Naive thymus-derived CD4-positive, alpha-beta T cell (primary cell): ENCODE measurements around the gene ACVRL1. TPM values are rescaled to one million over a fixed set of nuclear protein-coding genes. Genes with fewer than 3 reads are reported as not detected.

Source experiments
- ATAC-seq: fragments of 150-1000 bp; cut with Tn5 transposase; 2 replicates; pipeline ENCODE4 v1.10.0; 2021; ENCODE audit warnings: mild to moderate bottlenecking, moderate library complexity
- CTCF ChIA-PET: fragments of 350-600 bp; sonication (Branson Sonifier 250); formaldehyde crosslinking; loops from one replicate; lab custom pipeline; 2021; ENCODE audit warnings: antibody characterized with exemption; lab: Charles Lee
- POLR2A ChIA-PET: fragments of 350-600 bp; sonication (Branson Sonifier 250); formaldehyde crosslinking; loops from one replicate; lab custom pipeline; 2021; ENCODE audit warnings: antibody characterized with exemption, inconsistent platforms; lab: Charles Lee
- DNase-seq, 9 donors: peaks; one replicate each; pipeline versions ENCODE4 v3.0.0 to v3.0.0-alpha.2; 2020 to 2022; ENCODE audit warnings: mixed read lengths in 1 of 9
- H3K27ac ChIP-seq: one replicate; pipeline ENCODE4 v1.7.0; 2013; ENCODE audit warnings: mild to moderate bottlenecking, low read depth, low read length, moderate library complexity
- H3K27me3 ChIP-seq, 2 donors: one replicate each; pipeline ENCODE4 v1.7.0; 2013; ENCODE audit warnings: low read length in 2 of 2, mild to moderate bottlenecking in 2 of 2, moderate library complexity in 2 of 2; ENCODE audit not compliant: control insufficient read depth in 2 of 2, insufficient read depth in 2 of 2
- H3K36me3 ChIP-seq, 3 experiments: 1 replicate in 2 of 3; 2 replicates in 1 of 3; pipeline ENCODE4 v1.7.0; 2013; ENCODE audit warnings: low read length in 3 of 3, mild to moderate bottlenecking in 3 of 3, moderate library complexity in 1 of 3; ENCODE audit not compliant: insufficient read depth in 3 of 3, control insufficient read depth in 2 of 3
- H3K4me1 ChIP-seq, 2 donors: one replicate each; pipeline ENCODE4 v1.7.0; 2013; ENCODE audit warnings: low read length in 2 of 2, mild to moderate bottlenecking in 2 of 2, moderate library complexity in 1 of 2; ENCODE audit not compliant: control insufficient read depth in 2 of 2, insufficient read depth in 2 of 2
- H3K4me3 ChIP-seq: 2 replicates; pipeline ENCODE4 v1.7.0; 2013; ENCODE audit warnings: mild to moderate bottlenecking, low read length
- H3K9me3 ChIP-seq, 3 experiments: 1 replicate in 2 of 3; 2 replicates in 1 of 3; pipeline ENCODE4 v1.7.0; 2013; ENCODE audit warnings: low read length in 3 of 3; ENCODE audit not compliant: control insufficient read depth in 2 of 3
- H3K27ac Mint-ChIP-seq, 9 donors: one replicate each; pipeline ENCODE4 v1.8.0; 2020 to 2022; ENCODE audit warnings: mixed read lengths in 9 of 9, mild to moderate bottlenecking in 8 of 9, moderate library complexity in 5 of 9, inconsistent platforms in 2 of 9
- H3K27me3 Mint-ChIP-seq, 5 donors: one replicate each; pipeline ENCODE4 v1.8.0; 2021 to 2022; ENCODE audit warnings: mixed read lengths in 5 of 5, mild to moderate bottlenecking in 1 of 5
- H3K36me3 Mint-ChIP-seq, 5 donors: one replicate each; pipeline ENCODE4 v1.8.0; 2020 to 2022; ENCODE audit warnings: mixed read lengths in 5 of 5, mild to moderate bottlenecking in 3 of 5, inconsistent platforms in 1 of 5
- H3K4me1 Mint-ChIP-seq, 7 donors: one replicate each; pipeline ENCODE4 v1.8.0; 2020 to 2022; ENCODE audit warnings: mixed read lengths in 7 of 7, mild to moderate bottlenecking in 3 of 7, inconsistent platforms in 1 of 7
- H3K4me3 Mint-ChIP-seq, 10 donors: one replicate each; pipeline ENCODE4 v1.8.0; 2020 to 2022; ENCODE audit warnings: mild to moderate bottlenecking in 10 of 10, mixed read lengths in 10 of 10, moderate library complexity in 6 of 10, inconsistent platforms in 2 of 10
- H3K9me3 Mint-ChIP-seq, 11 donors: one replicate each; pipeline ENCODE4 v1.8.0; 2020 to 2022; ENCODE audit warnings: mixed read lengths in 11 of 11, mild to moderate bottlenecking in 4 of 11, inconsistent platforms in 1 of 11, moderate library complexity in 1 of 11
- intact Hi-C, 2 donors: fragments of 100-400 bp; cut with micrococcal nuclease; formaldehyde crosslinking; loops; one replicate each; pipeline ENCODE4 v1.15.1; 2023
- polyA plus RNA-seq, 2 donors: library from polyadenylated mRNA; unstranded; fragments of 300-500 nt; fragmentation: Illumina TruSeq; gene quantifications; one replicate each; pipeline ENCODE4 v1.2.3, GENCODE V29; 2021
- total RNA-seq, 6 experiments: library from RNA in 5 of 6; stranded (reverse) in 5 of 6; gene quantifications; 1 replicate in 5 of 6; 2 replicates in 1 of 6; pipeline ENCODE4 v1.2.3 and lab custom pipeline; 2021 to 2026

The ACVRL1 gene
- total and polyA plus RNA-seq, 7 experiments from 2014 or later, result 0.64 to 0.70 TPM; not detected in 5

- peaks cover 21 to 44% (median 23%) of the 10 kb centered on the region in 5 donors for H3K27me3 Mint-ChIP-seq
- ChIA-PET POLR2A (no interaction called here), CTCF (no interaction called here)
- intact Hi-C loops, result no loop called here
- no peak overlapping the region for H3K4me3 Mint-ChIP-seq
- no peaks in the 10 kb centered on the region for H3K36me3 ChIP-seq
- H3K36me3 Mint-ChIP-seq, result no peaks in the 10 kb centered on the region
- H3K9me3 ChIP-seq, result no peaks in the 10 kb centered on the region
- ATAC-seq (no peak), DNase-seq (no peak)
- H3K27me3 ChIP-seq, result peaks cover 0 to 4% of the 10 kb centered on the region in 2 donors
- H3K4me1 ChIP-seq, result no peaks in the 10 kb centered on the region
- no peak overlapping the region for H3K27ac Mint-ChIP-seq
- H3K27ac ChIP-seq, result no peak overlapping the region
- no peak overlapping the region for H3K4me3 ChIP-seq
- H3K9me3 Mint-ChIP-seq, result peaks cover 0 to 3% (median 0%) of the 10 kb centered on the region in 11 donors
- H3K4me1 Mint-ChIP-seq, result peaks cover 0 to 11% (median 6%) of the 10 kb centered on the region in 7 donors
Observed at GRCh38 chr12:51908876-51909592, 1.7 kb downstream of the ACVRL1 start.

DNA sequence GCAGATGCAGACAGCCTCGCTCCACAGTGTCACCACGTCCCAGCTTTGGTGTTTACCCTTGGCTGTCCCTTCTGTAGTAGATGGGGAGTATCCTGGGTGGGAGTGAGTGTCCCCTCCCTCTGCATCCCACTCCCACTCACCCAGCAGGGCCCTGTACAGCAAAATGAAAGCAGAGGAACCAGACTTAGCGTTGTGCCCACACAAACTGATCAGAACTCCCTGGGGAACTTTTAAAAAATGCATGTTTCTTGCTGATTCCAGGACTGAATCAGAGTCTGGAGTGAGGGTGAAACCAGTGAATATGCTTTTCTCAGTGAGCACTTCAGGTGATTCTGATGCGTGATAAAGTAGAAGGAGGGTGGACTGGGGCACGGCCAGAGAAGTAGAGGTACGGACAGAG, 2.9 kb downstream of the ACVRL1 start:
- Histone ChIP-seq H3K4me1 (no peaks in the 10 kb centered on the region), H3K4me3 (no peak overlapping the region), H3K27me3 (peaks cover 0 to 4% of the 10 kb centered on the region in 2 donors), H3K36me3 (no peaks in the 10 kb centered on the region), H3K9me3 (no peaks in the 10 kb centered on the region), H3K27ac (no peak overlapping the region)
- DNase-seq, result no peak
- ChIA-PET CTCF (no interaction called here), POLR2A (no interaction called here)
- no peak for ATAC-seq
- H3K27me3 Mint-ChIP-seq, result peaks cover 21 to 39% (median 23%) of the 10 kb centered on the region in 5 donors
- H3K9me3 Mint-ChIP-seq, result peaks cover 0 to 3% (median 0%) of the 10 kb centered on the region in 11 donors
- peaks cover 0 to 11% (median 6%) of the 10 kb centered on the region in 7 donors for H3K4me1 Mint-ChIP-seq
- no peaks in the 10 kb centered on the region for H3K36me3 Mint-ChIP-seq
- no peak overlapping the region for H3K4me3 Mint-ChIP-seq
- intact Hi-C loops, result no loop called here
- H3K27ac Mint-ChIP-seq, result no peak overlapping the region

- Mint-ChIP-seq H3K36me3 (no peaks in the 10 kb centered on the region), H3K27me3 (peaks cover 19 to 36% (median 23%) of the 10 kb centered on the region in 5 donors), H3K4me1 (peaks cover 0 to 11% (median 6%) of the 10 kb centered on the region in 7 donors), H3K4me3 (no peak overlapping the region), H3K27ac (no peak overlapping the region), H3K9me3 (peaks cover 0 to 3% (median 0%) of the 10 kb centered on the region in 11 donors)
- no peak for ATAC-seq
- H3K9me3 ChIP-seq, result no peaks in the 10 kb centered on the region
- H3K27ac ChIP-seq, result no peak overlapping the region
- no peak for DNase-seq
- intact Hi-C loops, result no loop called here
- CTCF ChIA-PET, result no interaction called here
- H3K4me3 ChIP-seq, result no peak overlapping the region
- peaks cover 0 to 4% of the 10 kb centered on the region in 2 donors for H3K27me3 ChIP-seq
- POLR2A ChIA-PET, result no interaction called here
- no peaks in the 10 kb centered on the region for H3K36me3 ChIP-seq
- H3K4me1 ChIP-seq, result no peaks in the 10 kb centered on the region
Observed at GRCh38 chr12:51910691-51911090, 3.4 kb downstream of the ACVRL1 start.

- CTCF ChIA-PET, result interaction anchor here (1.2 to 1.6 kb wide), 2 partner anchors 11 to 69 kb away, joined by 3 read pairs; no protein-coding TSS in a partner anchor
- POLR2A ChIA-PET, result no interaction called here
- Mint-ChIP-seq H3K4me3 (no peak overlapping the region), H3K4me1 (peaks cover 0 to 9% (median 6%) of the 10 kb centered on the region in 7 donors), H3K36me3 (no peaks in the 10 kb centered on the region), H3K27me3 (peaks cover 15 to 32% (median 18%) of the 10 kb centered on the region in 5 donors), H3K27ac (no peak overlapping the region), H3K9me3 (peaks cover 0 to 5% (median 0%) of the 10 kb centered on the region in 11 donors)
- ATAC-seq (no peak), DNase-seq (no peak)
- no peak overlapping the region for H3K4me3 ChIP-seq
- H3K9me3 ChIP-seq, result no peaks in the 10 kb centered on the region
- H3K27me3 ChIP-seq, result peaks cover 0 to 4% of the 10 kb centered on the region in 2 donors
- H3K27ac ChIP-seq, result no peak overlapping the region
- no peaks in the 10 kb centered on the region for H3K36me3 ChIP-seq
- intact Hi-C loops, result no loop called here
- no peaks in the 10 kb centered on the region for H3K4me1 ChIP-seq
Observed at GRCh38 chr12:51911307-51911706, 4.0 kb downstream of the ACVRL1 start.

DNA sequence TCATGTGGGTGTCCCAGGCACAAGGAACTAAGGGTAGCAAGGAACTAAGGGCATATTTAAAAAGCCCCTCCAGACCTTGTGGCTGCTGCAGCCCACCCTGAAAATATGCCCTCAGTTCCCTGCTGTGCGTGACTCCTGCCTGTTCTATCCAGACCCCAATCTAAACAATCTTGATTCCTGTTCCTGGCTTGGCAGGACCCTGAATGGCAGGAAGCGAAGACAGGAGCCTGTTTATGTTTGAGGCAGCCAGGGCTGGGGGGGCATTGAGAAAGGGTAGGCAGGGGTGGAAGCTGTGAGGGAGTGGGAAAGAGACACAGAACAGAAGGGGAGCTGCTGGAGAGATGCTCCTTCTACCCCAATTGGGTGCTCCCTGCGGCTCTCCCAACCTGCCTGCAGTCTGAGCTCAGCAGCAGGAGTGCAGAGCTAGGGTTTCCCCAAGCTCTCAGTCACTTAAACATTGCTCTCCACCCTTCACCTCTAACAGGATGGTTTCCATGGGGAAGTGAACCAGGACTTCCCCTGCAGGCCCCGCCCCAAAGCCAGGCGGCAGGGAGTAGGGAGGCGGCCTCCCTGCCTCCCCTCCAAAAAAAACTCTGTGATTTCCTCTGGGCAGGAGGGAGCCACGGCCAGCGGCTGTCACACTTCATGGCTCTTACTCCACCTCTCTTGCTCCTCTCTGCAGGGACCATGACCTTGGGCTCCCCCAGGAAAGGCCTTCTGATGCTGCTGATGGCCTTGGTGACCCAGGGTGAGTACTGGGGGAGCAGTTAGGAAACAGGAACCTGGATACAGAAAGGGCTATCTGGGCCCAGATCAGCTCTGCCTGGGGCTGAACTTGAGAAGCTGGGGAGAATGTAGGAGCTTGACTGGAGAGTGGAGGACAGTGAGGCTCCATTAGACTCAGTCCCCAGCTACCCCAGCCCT, 4.7 kb downstream of the ACVRL1 start:
- intact Hi-C loops, result no loop called here

More for the DNA sequence above, 4.7 kb downstream of the ACVRL1 start:
- Mint-ChIP-seq H3K27ac (no peak overlapping the region), H3K4me1 (peaks cover 0 to 9% (median 6%) of the 10 kb centered on the region in 7 donors), H3K9me3 (peaks cover 0 to 5% (median 0%) of the 10 kb centered on the region in 11 donors), H3K4me3 (no peak overlapping the region), H3K36me3 (no peaks in the 10 kb centered on the region), H3K27me3 (peaks cover 13 to 27% (median 14%) of the 10 kb centered on the region in 5 donors)
- ATAC-seq (peak; percentile 42), DNase-seq (no peak)
- Histone ChIP-seq H3K27ac (no peak overlapping the region), H3K9me3 (no peaks in the 10 kb centered on the region), H3K36me3 (no peaks in the 10 kb centered on the region), H3K4me1 (no peaks in the 10 kb centered on the region), H3K27me3 (peaks cover 0 to 4% of the 10 kb centered on the region in 2 donors), H3K4me3 (no peak overlapping the region)
- ChIA-PET POLR2A (interaction anchor here (0.5 kb wide), 1 partner anchor 14 kb away, joined by 3 read pairs; no protein-coding TSS in a partner anchor), CTCF (interaction anchor here (1.0 to 1.6 kb wide), 3 partner anchors 9 to 69 kb away, joined by 3 read pairs; no protein-coding TSS in a partner anchor)
